B cell (primary cell): ENCODE measurements around the gene ZNF423. TPM values are rescaled to one million over a fixed set of nuclear protein-coding genes. Genes with fewer than 3 reads are reported as not detected.

ENCODE experiments used
- ATAC-seq: fragments of 200-7000 bp; cut with Tn5 transposase; one replicate; pipeline ENCODE4 v1.10.0; 2021; ENCODE audit warnings: low read depth, mild to moderate bottlenecking, moderate number of reproducible peaks, moderate library complexity
- CTCF ChIA-PET: fragments of 350-600 bp; sonication (Branson Sonifier 250); formaldehyde crosslinking; loops from one replicate; lab custom pipeline; 2021; ENCODE audit warnings: antibody characterized with exemption, inconsistent platforms; lab: Charles Lee
- POLR2A ChIA-PET: fragments of 350-600 bp; sonication (Branson Sonifier 250); formaldehyde crosslinking; loops from one replicate; lab custom pipeline; 2021; ENCODE audit warnings: antibody characterized with exemption; lab: Charles Lee
- DNase-seq: peaks from one replicate; pipeline ENCODE4 v3.0.0; 2013
- H2AFZ ChIP-seq: 2 replicates; pipeline ENCODE4 v1.6.1; 2012; ENCODE audit warnings: mild to moderate bottlenecking, low read depth, low read length; ENCODE audit not compliant: insufficient read depth, poor library complexity, severe bottlenecking
- H3K27ac ChIP-seq, 2 donors: 1 replicate in 1 of 2; 2 replicates in 1 of 2; pipeline ENCODE4 v1.5.1; 2012 to 2013; ENCODE audit warnings: low read length in 2 of 2, mild to moderate bottlenecking in 2 of 2, moderate library complexity in 1 of 2
- H3K27me3 ChIP-seq, 4 experiments: fragments of 200-600 bp in 1 of 4; sonication (generic) in 1 of 4; replicated peaks in 1 of 4; 1 replicate in 2 of 4; 2 replicates in 2 of 4; pipeline versions ENCODE4 v1.6.1 to v1.7.0; 2013 to 2016; ENCODE audit warnings: low read length in 3 of 4, mild to moderate bottlenecking in 2 of 4, mixed read lengths in 1 of 4, moderate library complexity in 1 of 4; ENCODE audit not compliant: insufficient read depth in 4 of 4, control insufficient read depth in 3 of 4; ENCODE audit errors: control extremely low read depth in 1 of 4
- H3K36me3 ChIP-seq, 2 experiments: replicated peaks in 1 of 2; 1 replicate in 1 of 2; 2 replicates in 1 of 2; pipeline versions ENCODE4 v1.6.1 to v1.7.1; 2013; ENCODE audit warnings: low read length in 1 of 2; ENCODE audit not compliant: insufficient read depth in 2 of 2, control insufficient read depth in 1 of 2; ENCODE audit errors: control extremely low read depth in 1 of 2, extremely low read depth in 1 of 2
- H3K4me1 ChIP-seq, 2 donors: fragments of 200-600 bp in 1 of 2; sonication (generic) in 1 of 2; 1 replicate in 1 of 2; 2 replicates in 1 of 2; pipeline versions ENCODE4 v1.5.1 to v1.6.1; 2013 to 2017; ENCODE audit warnings: low read length in 2 of 2; ENCODE audit not compliant: control insufficient read depth in 2 of 2, insufficient read depth in 2 of 2
- H3K4me2 ChIP-seq: replicated peaks from 2 replicates; pipeline ENCODE3; 2012; ENCODE audit warnings: mild to moderate bottlenecking, low read depth, low read length; ENCODE audit not compliant: poor library complexity, severe bottlenecking
- H3K4me3 ChIP-seq, 5 experiments: fragments of 200-600 bp in 1 of 5; sonication (generic) in 1 of 5; 1 replicate in 3 of 5; 2 replicates in 2 of 5; pipeline versions ENCODE4 v1.5.1 to v1.7.0; 2011 to 2016; ENCODE audit warnings: low read length in 4 of 5, mild to moderate bottlenecking in 4 of 5, low read depth in 2 of 5, control low read depth in 1 of 5, moderate library complexity in 1 of 5; ENCODE audit not compliant: insufficient read depth in 1 of 5; ENCODE audit errors: control extremely low read depth in 1 of 5, extremely low read depth in 1 of 5
- H3K79me2 ChIP-seq: fragments of 200-600 bp; sonication (generic); one replicate; pipeline ENCODE4 v1.6.0; 2016; ENCODE audit warnings: low read length; ENCODE audit not compliant: control insufficient read depth, insufficient read depth
- H3K9ac ChIP-seq: fragments of 200-600 bp; sonication (generic); 2 replicates; pipeline ENCODE4 v1.6.1; 2017; ENCODE audit warnings: mild to moderate bottlenecking, low read length, moderate library complexity
- H3K9me3 ChIP-seq, 3 donors: one replicate each; pipeline versions ENCODE4 v1.6.1 to v1.7.1; 2013; ENCODE audit warnings: low read length in 2 of 3; ENCODE audit not compliant: control insufficient read depth in 2 of 3, insufficient read depth in 1 of 3; ENCODE audit errors: control extremely low read depth in 1 of 3
- H4K20me1 ChIP-seq: 2 replicates; pipeline ENCODE4 v1.6.0; 2012; ENCODE audit warnings: mild to moderate bottlenecking, low read length; ENCODE audit not compliant: insufficient read depth, control insufficient read depth, poor library complexity, severe bottlenecking
- H3K27ac Mint-ChIP-seq: one replicate; pipeline ENCODE4 v1.8.0; 2021; ENCODE audit warnings: mixed read lengths
- H3K27me3 Mint-ChIP-seq: one replicate; pipeline ENCODE4 v1.8.0; 2021; ENCODE audit warnings: mixed read lengths
- H3K4me1 Mint-ChIP-seq: one replicate; pipeline ENCODE4 v1.8.0; 2021; ENCODE audit warnings: mixed read lengths
- H3K4me3 Mint-ChIP-seq: one replicate; pipeline ENCODE4 v1.8.0; 2021; ENCODE audit warnings: mixed read lengths
- H3K9me3 Mint-ChIP-seq: one replicate; pipeline ENCODE4 v1.8.0; 2022; ENCODE audit warnings: mixed read lengths; ENCODE audit not compliant: insufficient read depth
- EZH2 ChIP-seq: IDR thresholded peaks from 2 replicates; pipeline ENCODE4 v1.6.1; 2012; ENCODE audit warnings: borderline replicate concordance, low read depth, mild to moderate bottlenecking, moderate library complexity, low read length; ENCODE audit not compliant: insufficient read depth, poor library complexity, severe bottlenecking
- WGBS: methylation state at CpG from one replicate; pipeline ENCODE4 v1.1.5; 2013; ENCODE audit warnings: missing lambda C conversion rate; ENCODE audit not compliant: insufficient coverage; 5-methylcytosine and 5-hydroxymethylcytosine counted together
- intact Hi-C: fragments of 100-400 bp; cut with micrococcal nuclease; formaldehyde crosslinking; loops from one replicate; pipeline ENCODE4 v1.10.0; 2022
- polyA plus RNA-seq: library from polyadenylated mRNA; depleted of rRNA; stranded (reverse); fragments of >200 nt; gene quantifications from 2 replicates; pipeline ENCODE4 v1.2.3, GENCODE V29; 2012
- total RNA-seq, 2 donors: library from RNA; stranded (reverse); fragments of 120-200 nt in 1 of 2; gene quantifications; 1 replicate in 1 of 2; 2 replicates in 1 of 2; pipeline versions ENCODE4 v1.2.3 to v1.2.4, GENCODE V29; 2013 to 2022
- TF ChIP-seq, protein P1 (sequence below): fragments of 200-600 bp; IDR thresholded peaks from one replicate; pipeline ENCODE4 v1.8.0; 2022; ENCODE audit warnings: antibody characterized with exemption, mild to moderate bottlenecking

The ZNF423 gene
- total and polyA plus RNA-seq, 2 donors (not counting 1 experiment from before 2014, with no cell fraction given): not detected

DNA sequence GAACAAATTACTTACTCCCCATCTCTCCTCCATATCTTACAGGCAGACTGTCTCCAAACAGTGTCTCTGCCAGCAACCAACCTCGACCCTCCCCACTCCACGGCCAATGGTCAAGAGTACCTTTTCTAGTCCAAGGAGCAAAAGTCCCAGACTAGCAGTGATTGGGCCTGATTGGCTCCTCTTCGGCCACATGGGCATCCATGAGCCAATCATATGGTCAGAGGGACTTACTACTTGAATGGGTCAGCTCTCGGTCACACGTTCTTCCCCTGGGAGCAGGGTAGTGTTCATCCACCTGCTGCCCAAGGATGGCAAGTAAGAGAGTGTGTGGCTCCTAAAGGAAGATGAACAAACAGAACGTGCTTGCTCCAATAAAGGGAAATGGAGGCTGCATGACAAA, 397.7 kb downstream of the ZNF423 start:
- ChIA-PET CTCF (no interaction called here), POLR2A (no interaction called here)
- Histone ChIP-seq H2AFZ (no peak overlapping the region), H3K4me1 (peaks cover 8 to 9% of the 10 kb centered on the region in 2 donors), H3K79me2 (no peaks in the 10 kb centered on the region), H3K9ac (no peak overlapping the region), H3K36me3 (no peaks in the 10 kb centered on the region), H3K4me2 (no peak overlapping the region), H4K20me1 (no peaks in the 10 kb centered on the region), H3K9me3 (peaks cover 0 to 4% (median 0%) of the 10 kb centered on the region in 3 donors), H3K27me3 (peaks cover 0 to 6% (median 0%) of the 10 kb centered on the region in 4 experiments), H3K4me3 (no peak overlapping the region), H3K27ac (no peak overlapping the region)
- no peak for ATAC-seq
- Mint-ChIP-seq H3K27ac (no peak overlapping the region), H3K9me3 (no peaks in the 10 kb centered on the region), H3K4me1 (peaks cover 10% of the 10 kb centered on the region), H3K27me3 (peaks cover 4% of the 10 kb centered on the region), H3K4me3 (no peak overlapping the region)
- TF ChIP-seq, protein P1, sequence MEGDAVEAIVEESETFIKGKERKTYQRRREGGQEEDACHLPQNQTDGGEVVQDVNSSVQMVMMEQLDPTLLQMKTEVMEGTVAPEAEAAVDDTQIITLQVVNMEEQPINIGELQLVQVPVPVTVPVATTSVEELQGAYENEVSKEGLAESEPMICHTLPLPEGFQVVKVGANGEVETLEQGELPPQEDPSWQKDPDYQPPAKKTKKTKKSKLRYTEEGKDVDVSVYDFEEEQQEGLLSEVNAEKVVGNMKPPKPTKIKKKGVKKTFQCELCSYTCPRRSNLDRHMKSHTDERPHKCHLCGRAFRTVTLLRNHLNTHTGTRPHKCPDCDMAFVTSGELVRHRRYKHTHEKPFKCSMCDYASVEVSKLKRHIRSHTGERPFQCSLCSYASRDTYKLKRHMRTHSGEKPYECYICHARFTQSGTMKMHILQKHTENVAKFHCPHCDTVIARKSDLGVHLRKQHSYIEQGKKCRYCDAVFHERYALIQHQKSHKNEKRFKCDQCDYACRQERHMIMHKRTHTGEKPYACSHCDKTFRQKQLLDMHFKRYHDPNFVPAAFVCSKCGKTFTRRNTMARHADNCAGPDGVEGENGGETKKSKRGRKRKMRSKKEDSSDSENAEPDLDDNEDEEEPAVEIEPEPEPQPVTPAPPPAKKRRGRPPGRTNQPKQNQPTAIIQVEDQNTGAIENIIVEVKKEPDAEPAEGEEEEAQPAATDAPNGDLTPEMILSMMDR: no peak
- TF ChIP-seq EZH2: no peak
- intact Hi-C loops: no loop called here
- 97% methylated on average over 6 of the region's 6 CpGs for WGBS
- DNase-seq: no peak

DNA sequence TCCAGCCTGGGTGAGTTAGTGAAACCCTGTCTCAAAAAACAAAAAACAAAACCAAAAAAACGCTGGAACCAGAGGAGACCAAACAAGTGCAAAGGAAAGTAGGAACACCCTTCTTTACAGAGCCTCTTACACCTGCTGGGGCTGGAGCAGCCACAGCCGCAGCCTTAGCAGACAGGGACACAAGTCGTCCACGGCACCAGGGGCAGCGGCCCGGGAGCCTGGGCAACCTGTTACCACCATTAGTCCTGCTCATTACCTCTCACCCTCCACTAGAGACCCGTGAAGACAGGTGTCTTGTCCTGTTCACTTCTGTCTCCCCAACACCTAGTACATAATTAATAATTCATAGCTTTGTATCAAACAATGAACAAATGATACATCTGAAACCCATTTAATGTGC, 398.7 kb downstream of the ZNF423 start:
- ChIA-PET POLR2A (no interaction called here), CTCF (no interaction called here)
- Mint-ChIP-seq H3K27ac (no peak overlapping the region), H3K4me1 (peaks cover 2% of the 10 kb centered on the region), H3K9me3 (no peaks in the 10 kb centered on the region), H3K4me3 (no peak overlapping the region), H3K27me3 (peaks cover 5% of the 10 kb centered on the region)
- TF ChIP-seq EZH2: no peak
- TF ChIP-seq, protein P1: no peak
- Histone ChIP-seq H3K4me3 (no peak overlapping the region), H3K9me3 (peaks cover 0 to 4% (median 0%) of the 10 kb centered on the region in 3 donors), H3K27ac (no peak overlapping the region), H2AFZ (no peak overlapping the region), H3K79me2 (no peaks in the 10 kb centered on the region), H3K4me2 (no peak overlapping the region), H3K9ac (no peak overlapping the region), H4K20me1 (no peaks in the 10 kb centered on the region), H3K27me3 (peaks cover 0 to 6% (median 0%) of the 10 kb centered on the region in 4 experiments), H3K36me3 (no peaks in the 10 kb centered on the region), H3K4me1 (no peaks in the 10 kb centered on the region)
- ATAC-seq (no peak), DNase-seq (no peak)
- intact Hi-C loops: no loop called here
- WGBS: 93% methylated on average over 6 of the region's 7 CpGs
